ENCODE data around the gene P2RX3.
"Not testable (repeated sequence)": the region's sequence is repeated elsewhere in the genome, so short reads cannot be mapped to it uniquely, and the experiment has no call there.

The P2RX3 gene

DNA sequence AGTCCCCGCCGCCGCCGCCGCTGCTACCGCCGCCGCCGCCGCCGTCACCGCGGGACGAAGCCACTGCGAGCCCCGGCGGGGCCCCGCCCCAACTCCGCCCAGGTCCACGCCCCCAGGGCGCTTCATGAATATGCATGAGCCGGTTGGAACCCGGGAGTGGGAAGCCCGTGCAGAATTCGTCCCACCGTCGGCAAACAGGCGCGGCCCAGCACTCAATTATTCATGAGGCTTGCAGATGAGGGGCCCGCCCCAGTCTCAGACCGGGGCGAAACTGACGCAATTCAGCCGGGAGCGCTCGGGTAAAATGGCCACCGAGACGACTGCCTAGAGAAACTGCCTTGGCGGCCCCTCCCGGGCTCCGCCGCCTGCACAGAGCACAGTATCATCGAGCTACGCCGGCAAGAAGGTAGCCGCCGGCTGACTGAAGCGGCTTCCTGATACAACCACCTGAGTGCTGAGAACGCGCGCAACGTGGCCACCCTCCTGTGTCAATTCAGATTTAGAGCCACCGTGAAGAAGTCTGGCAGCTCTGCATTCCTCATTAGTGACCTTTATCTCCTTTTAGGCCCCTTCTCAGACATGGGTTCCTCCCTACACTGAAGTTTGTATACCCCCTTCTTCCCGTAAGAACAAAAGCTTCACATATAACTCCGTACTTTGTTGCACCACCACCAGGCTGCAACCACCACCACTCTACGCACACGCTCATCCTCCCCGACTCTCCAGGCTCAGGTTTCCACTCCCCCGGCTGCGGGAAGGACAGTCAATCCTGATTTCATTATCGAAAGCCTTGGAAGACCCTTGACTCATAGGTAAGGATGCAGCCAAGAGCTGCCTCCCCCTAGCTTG is 13.0 kb upstream of the P2RX3 start, which contains the start of gene TNKS1BP1:
Gene TNKS1BP1, minus strand, starts transcription at position 67 of the 849 bp plus-strand sequence. CDS start 3,067 bp downstream, outside the sequence.
- peak; percentile 97 for DNase-seq (ENCODE audit: low spot score)

DNA sequence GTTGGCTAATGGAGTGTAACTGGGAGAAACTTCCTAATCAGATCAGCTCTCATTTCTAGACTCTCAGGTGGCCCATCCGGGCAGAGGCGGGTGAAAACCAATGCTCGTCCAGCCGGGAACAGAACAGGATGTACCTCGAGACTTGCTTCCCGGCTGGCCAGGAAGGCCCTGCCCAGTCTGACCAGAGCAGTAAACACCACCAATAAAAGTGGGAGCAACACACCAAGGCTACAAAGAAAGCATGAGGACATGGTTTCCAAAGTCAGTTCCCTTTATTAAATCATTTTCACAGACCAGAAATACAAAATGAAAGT is 12.5 kb upstream of the P2RX3 start:
- DNase-seq (ENCODE audit: low spot score) = peak; percentile 34

DNA sequence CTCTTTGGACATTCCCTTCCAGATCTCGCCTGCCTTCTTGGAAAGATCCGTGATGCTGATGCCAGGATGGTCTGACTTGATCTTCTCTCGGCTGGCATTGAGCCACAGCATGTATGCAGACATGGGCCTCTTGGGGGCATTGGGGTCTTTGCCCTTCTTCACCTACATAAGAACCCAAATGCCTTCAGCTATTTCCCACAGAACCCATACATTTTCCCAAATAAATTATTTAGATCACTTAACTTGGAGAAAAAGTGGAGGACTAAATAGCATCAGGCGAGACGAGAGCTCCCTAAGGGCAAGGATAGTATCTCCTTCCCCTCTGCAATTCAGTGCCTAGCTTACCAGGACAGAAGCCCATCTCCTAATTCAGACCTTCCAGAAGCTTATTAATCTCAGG is 10.4 kb upstream of the P2RX3 start:
- DNase-seq (ENCODE audit: low spot score) = no peak

DNA sequence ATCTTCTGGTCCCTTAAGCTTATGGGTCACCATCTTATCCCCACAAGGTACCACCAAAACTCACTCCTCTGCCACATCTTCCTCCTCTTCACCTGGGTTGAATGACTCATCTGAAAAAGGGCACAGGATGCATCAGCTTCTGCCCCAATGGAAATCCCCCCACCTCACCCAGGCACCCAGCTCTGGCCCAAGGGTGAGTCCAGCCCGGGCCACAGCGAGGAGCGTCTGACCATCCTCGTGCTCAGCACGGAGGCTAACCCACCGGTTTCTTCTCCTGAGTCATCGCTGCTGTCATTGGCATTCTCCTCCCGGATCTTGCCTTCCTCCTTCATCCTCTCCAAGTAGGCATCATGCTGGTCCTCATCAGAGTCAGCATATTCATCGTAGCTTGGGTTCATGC is 8.1 kb upstream of the P2RX3 start:
- DNase-seq (ENCODE audit: low spot score) = no peak

DNA sequence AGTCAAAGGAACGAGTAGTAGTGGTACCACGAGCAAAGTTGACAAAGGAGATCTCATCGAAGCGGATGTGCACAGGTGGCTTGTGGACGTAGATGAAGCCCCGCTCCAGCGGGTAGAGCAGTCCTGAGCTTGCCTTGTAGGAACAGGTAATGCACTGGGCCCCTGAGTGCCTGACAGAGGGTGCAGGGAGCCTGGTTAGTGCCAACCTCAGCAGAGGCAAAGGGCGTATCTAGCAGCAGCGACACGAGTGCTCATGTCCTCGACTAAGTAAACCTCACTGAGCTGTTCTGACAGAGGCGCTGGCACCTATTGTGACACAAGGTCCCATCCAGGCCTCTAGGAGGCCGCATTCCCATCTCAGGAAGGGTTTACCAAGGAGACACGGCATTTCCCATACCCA is 6.4 kb upstream of the P2RX3 start:
- no peak for DNase-seq (ENCODE audit: low spot score)

DNA sequence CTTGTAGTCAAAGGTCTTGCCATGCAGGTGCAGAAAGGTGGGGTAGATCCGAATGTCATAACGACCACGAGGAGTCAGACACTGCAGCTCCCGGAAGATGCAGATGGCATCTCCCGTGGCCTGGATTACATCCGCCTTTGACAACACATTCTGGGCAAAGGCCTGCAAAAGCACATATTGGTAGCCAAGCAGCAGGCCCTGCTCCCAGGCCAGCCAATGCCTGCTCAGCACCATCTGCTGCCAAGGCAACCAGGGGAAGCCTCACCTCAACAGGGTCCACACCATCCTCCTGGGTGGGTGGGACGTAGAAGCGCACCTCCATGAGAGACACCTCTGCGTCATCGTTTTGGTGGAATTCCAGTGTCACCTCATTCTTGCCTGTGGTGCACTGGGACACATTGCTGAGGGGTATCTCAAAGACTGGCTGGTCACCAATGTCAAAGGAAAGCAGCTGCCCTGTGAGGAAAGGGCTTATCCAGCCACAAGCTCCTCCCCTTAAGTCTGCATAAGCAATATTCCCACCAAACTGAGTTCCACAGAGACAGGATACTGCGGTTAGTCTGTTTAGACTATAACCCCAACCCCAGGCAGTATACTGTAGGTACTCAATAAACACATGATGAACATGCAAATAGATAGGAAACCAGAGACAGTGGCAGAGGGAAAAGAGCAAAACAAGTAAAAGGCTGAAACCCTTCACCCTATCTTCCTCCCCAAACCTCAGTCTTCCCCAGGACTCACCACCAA is 5.3 kb upstream of the P2RX3 start:
- DNase-seq (ENCODE audit: low spot score) = no peak

DNA sequence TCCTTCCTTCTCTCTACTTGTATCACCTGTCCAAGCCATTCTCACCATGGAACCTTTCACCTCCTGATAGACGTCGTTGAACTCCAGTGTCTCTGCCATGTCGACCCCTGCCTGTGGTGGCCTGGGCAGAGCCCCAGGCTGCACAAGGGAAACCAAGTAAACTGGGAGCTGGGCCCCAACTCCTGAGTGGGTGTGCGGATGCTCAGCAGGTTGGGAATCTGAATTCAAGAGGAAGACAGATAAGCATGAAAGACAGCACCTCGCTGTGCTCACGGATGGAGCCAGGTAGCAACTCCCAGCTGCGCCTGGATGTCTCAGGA is 3.2 kb upstream of the P2RX3 start:
- DNase-seq (ENCODE audit: low spot score) = no peak

DNA sequence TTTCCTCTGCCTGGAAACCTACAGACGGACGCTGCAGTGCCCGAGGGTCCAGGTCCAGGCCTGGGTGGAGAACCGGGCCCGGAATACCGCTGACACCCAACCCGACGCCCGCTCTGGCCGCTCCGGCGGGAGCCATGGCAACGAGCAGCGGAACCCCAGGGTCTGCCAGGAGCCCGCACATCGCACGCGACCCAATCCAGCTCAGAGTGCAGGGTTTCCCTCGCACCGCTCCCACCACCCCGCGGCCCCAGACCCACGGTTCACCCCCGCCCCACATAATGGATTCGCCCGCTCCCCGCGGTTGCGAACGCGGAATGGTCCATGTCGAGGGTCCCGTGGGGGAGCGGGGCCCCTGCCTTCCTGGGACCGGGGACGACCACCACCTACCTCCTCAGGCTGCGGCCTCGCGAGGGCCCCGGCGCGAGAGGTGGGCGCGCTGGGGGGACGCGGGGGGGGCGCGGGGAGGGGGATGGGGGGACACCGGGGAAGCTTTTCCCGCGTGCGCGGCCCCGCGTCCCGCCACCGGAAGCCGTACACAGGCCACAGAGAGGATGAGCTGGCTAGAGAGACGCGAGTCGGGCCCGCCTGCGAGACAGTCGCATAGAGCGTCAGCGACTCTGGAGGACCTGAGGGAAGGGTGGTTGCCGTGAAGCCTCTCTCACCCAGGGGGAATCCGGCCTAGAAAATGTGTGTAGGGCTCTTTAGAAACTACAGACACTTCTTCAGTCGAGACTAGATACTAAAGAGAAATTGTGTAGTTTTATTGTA is 2.6 kb upstream of the P2RX3 start, which contains the start of gene SSRP1:
Gene SSRP1, minus strand, starts transcription at position 550 of the 768 bp plus-strand sequence. CDS start 771 bp downstream, outside the sequence.
- DNase-seq (ENCODE audit: low spot score) = peak; percentile 92

DNA sequence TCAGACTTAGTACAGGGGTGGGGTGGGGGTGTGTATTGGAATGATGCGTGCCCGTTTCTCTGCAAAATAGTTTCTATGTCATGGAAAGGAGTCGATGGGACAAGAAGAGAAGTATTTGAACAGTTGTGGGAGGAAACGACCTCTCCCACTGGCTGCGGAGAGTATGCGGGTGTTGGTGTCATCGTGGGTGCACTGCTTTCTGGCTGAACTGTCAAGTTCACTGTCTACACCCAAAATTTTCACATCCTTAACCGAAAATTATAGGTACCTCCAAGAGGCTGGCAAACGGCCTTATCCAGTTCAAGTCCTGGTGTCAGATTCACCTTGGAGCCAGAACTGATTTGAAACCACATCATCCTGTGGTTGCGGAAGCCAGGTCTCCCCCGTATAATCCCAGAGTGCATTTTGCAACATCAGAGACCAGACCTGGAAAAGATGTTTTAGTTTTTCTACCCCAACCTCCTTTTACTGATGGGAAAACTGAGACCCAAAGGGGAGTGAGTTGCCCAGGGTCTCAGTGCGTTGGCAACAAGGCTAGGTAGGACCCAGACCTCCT is 2.0 kb upstream of the P2RX3 start:
- DNase-seq (ENCODE audit: low spot score) = no peak

DNA sequence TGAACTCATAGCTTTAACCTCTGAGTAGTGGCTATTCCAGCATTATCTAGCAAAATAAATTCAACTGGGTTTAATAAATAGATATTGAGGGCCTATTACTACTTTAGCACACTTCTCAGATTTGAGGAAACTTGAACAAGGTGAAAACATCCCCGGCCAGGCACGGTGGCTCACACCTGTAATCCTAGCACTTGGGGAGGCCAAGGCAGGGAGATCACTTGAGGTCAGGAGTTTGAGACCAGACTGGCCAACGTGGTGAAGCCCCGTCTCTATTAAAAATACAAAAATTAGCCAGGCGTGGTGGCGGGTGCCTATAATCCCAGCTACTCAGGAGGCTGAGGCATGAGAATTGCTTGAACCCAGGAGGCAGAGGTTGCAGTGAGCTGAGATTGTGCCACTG is 1.3 kb upstream of the P2RX3 start:
- not testable (repeated sequence) for DNase-seq (ENCODE audit: low spot score)

DNA sequence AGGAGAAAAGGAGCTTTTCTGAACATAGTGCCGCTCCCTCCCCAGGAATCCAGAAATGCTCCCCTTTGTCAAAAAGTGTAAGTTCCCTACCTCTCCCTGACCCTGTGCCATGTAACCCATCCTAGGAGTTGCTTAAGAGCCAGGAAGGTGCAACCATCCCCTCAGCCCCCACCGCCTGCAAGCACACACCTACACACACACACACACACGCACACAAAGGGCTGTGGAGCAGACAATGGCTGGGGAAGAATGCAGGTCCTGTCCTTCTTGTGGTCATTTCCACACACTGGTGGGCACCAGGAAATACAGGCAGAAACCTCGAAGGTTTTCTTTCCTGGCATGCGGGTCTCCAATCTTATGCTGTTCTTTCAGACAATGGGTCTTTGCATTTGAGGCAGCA is 1.2 kb downstream of the P2RX3 start:
- no peak for DNase-seq (ENCODE audit: low spot score)

DNA sequence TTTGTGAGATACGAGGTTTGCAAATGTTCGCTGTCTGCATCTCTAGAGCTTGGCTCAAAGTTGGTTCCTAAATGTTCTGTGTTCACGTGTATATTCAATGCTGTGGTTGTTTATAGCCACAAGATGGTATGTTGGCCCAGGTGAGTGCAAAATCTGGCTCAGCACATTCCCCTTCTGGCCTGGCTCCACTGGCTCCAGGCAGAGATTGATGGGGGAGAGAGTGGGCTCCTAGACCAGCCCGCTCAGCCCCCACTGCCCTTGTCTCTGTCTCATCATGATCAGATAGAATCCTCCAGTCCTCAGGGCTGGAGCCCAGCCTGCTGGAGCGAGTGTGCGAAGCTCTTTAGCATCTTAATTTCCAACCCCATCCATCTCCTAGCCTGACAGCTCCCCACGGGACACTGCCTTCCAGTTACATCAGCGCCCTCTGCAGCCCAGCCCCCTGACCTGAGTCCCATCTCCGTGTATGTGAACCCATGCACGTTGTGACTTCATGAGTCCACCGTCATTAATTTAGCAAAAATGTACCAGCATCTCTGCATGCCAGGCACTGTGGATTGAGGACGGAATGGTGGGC is 2.0 kb downstream of the P2RX3 start:
- DNase-seq (ENCODE audit: low spot score) = no peak

DNA sequence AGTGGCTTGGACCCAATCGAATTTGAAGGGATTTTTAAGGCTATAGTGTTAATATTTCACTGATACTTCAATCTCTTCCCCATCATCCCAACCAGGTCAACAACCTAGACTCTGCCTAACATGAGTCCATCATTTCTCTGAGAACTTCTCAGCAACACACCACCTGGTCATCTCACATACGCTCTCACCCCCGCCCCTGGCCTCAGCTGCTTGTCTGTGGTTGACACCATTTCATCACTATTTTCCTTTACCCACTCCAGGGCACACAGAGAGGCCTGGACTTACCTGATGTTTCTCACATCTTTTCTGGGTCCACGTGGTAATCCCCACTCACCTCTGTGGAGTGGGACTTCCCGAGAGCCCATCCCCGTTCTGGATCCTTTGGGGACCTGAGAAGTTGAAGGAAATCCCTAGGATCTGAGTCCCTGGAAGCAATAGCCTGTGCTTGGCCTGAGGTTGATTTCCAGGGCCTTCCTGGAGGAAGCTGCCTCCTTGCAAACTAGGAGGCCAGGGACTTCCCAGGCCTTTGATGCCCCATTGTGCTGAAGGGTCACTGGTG is 3.2 kb downstream of the P2RX3 start:
- no peak for DNase-seq (ENCODE audit: low spot score)

DNA sequence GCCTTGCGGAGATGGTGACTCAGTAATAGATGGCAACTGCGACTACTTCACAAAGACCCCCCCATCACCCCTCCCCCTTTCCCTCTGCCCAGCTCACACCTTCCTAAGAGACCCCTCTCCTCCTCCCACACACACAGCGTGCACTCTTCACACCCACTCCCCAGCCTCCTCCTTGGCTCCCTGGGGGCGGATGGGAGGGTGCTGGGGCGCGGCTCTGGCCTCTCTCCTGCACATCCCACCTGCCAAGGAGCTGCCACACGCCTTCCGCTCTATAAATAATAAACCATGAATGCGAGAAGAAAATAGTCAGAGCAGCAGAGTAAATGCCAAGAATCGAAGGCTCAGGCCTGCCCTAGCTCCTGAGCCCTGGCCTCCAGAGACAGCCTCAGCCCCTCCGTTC is 4.5 kb downstream of the P2RX3 start:
- no peak for DNase-seq (ENCODE audit: low spot score)

DNA sequence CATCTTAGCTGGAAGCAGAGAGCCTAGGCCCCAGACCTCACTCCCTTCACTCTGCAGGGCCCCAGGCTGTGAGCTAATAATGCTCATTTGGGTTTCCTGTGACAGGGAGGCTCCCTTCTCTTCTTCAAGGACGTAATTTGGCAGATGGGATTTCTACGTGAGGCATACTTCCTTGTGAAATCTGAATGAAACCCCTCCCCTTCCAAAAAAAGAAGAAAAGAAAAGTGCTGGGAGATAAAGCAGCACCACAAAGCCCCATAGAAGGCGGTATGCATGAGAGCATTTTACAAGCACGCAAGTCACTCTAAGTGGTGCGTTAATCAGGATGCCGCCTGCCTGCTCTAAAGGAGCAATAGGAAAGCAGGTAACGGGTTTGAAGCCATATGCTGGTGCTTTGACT is 5.7 kb downstream of the P2RX3 start:
- DNase-seq (ENCODE audit: low spot score) = no peak

DNA sequence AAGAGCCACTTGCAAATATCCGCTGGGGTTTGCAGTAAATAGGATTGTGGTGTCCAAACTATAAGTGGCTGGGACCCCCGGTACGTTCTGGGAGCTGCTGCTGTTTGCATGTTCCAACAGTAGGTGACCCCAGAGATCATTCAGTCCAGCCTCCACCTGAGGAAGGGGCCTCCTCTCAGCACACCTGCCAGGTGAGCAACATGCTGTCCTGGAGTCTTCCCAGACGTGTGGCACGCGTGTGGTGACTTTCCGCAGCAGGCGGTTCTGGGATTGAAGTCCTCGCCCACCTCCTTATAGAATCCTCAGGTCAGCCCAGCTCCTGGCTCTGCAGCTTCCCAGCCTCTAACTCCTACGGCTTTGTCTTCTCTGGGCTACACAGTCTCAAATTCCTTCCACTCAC is 6.7 kb downstream of the P2RX3 start:
- no peak for DNase-seq (ENCODE audit: low spot score)

DNA sequence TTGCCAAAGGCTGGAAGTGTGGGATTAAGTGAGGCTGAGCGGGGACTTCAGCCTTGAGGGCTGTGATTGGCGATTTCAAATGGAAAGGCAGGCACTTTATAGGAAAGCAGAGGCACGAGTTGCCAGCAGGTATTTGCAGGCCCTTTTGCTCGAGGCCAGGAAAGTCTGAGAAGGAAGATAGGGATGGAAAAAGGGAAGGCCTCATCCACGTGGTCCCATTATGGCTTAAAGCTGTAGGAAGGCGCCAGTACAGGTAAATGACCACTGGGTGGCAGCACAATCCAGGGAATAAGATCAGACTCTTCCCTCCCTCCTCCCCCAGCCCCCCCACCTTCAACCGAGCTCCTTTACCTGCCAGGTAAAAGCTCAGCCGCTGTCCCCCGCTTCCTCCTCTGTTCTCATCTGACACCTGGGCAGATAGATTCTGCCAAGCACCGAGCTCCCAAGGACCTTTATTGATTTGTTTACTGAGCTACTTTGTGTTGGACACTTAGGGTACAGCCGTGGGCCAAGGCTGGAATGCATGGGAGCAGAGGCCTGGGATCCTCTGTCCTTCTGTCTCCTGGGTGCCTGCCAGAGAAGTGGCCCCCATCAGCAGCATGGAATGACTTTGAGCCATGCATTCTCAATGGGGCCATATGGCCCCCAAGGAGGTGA is 7.5 kb downstream of the P2RX3 start:
- DNase-seq (ENCODE audit: low spot score) = peak; percentile 73

DNA sequence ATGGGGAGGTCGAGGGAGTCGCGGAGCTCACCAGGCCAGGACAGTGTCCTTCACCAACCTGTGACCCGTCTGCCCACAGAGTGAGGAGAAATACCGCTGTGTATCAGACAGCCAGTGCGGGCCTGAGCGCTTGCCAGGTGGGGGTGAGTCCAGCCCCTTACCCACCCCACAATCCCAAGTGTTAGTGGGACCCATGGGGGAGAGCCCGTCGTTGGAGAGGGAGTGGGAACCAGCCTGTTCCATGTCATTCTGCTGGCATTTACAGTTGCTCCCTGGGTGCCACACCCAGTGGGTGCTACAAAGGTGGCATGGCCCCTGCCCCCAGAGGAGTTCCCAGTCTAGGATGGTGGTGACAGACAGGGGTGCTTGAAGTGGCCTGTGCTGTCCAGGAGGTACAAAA is 9.2 kb downstream of the P2RX3 start:
- no peak for DNase-seq (ENCODE audit: low spot score)

DNA sequence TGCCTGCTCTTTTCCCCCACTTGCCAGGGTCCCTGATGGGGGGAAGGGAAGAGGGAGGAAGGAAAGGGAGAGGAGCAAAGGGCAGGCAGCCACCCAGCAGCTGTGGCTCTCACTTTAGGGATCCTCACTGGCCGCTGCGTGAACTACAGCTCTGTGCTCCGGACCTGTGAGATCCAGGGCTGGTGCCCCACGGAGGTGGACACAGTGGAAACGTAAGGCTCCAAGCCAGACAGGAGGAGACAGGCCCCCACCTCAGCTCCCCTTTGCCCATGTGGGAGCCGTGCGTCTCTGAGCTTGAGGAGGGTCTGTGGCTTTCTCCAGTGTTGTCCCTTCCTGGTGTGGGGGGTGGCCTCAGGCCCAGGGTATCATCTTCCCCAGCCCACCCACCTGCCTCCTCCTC is 9.9 kb downstream of the P2RX3 start:
- DNase-seq (ENCODE audit: low spot score) = no peak

DNA sequence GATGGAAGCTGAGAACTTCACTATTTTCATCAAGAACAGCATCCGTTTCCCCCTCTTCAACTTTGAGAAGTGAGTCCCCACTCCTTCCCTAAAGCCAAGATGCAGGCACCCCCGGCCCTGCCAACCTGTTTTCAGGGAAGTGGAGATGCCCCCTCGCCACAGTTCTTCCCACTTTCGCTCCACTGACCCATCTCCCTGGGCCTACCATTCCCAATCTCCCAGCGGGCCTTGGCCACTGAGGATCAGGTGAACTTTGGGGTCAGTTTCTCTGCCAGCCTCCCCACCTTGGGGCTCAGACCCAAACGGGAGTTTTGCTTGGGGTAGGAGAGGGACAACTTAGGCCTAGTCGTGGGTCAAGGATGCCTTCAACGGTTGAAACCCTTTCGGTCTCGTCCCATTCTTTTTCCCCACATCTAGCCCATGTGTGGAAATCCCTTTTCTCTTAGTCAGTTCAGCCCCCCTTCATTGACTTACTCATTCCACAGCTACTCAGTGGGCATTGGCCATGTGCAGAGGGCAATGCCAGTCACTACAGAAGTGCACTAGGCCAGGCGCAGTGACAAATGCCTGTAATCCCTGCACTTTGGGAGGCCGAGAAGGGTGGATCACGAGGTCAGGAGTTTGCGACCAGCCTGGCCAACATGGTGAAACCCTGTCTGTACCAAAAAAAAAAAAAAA is 10.6 kb downstream of the P2RX3 start:
- no peak for DNase-seq (ENCODE audit: low spot score)

All from NAMALWA (cell line).